Superior temporal gyrus (tissue), 1 donor: ENCODE results near the gene TPCN1.

Experiments used
- DNase-seq: peaks from one replicate; pipeline ENCODE4 v3.0.0-alpha.2; 2016; ENCODE audit errors: extremely low spot score

Gene TPCN1

GRCh38 chr12:113221181-113221996, at the start of gene TPCN1:
TSS of gene TPCN1 (plus strand) at chr12:113221464. CDS start at chr12:113226853, 5,389 bp downstream.
- DNase-seq: peak; percentile 100

GRCh38 chr12:113171543-113171942, 49.7 kb upstream of the TPCN1 start:
- no peak for DNase-seq

GRCh38 chr12:113172185-113172584, 49.1 kb upstream of the TPCN1 start:
- no peak for DNase-seq

GRCh38 chr12:113173081-113173698, 48.1 kb upstream of the TPCN1 start:
- DNase-seq: no peak

- DNase-seq: peak; percentile 85
Observed at GRCh38 chr12:113174461-113175384, 46.5 kb upstream of the TPCN1 start.

GRCh38 chr12:113179023-113179422, 42.2 kb upstream of the TPCN1 start:
- no peak for DNase-seq

- no peak for DNase-seq
Observed at GRCh38 chr12:113180333-113180732, 40.9 kb upstream of the TPCN1 start.

- no peak for DNase-seq
Observed at GRCh38 chr12:113181975-113182374, 39.3 kb upstream of the TPCN1 start.

GRCh38 chr12:113183030-113183589, 38.2 kb upstream of the TPCN1 start:
- DNase-seq: no peak

GRCh38 chr12:113184098-113184899, 37.0 kb upstream of the TPCN1 start:
- DNase-seq: no peak

GRCh38 chr12:113184900-113185179, 36.4 kb upstream of the TPCN1 start:
- DNase-seq: peak; percentile 86

- peak; percentile 74 for DNase-seq
Observed at GRCh38 chr12:113185180-113186032, 35.9 kb upstream of the TPCN1 start, which contains the start of the genes DDX54 and RITA1. TSS of gene DDX54 (minus strand) at chr12:113185478. CDS start at chr12:113185451, 27 bp downstream. TSS of gene RITA1 (plus strand) at chr12:113185721. CDS start at chr12:113186747, 1,026 bp downstream.

GRCh38 chr12:113186033-113186365, 35.3 kb upstream of the TPCN1 start:
- DNase-seq: no peak

- DNase-seq: no peak
Observed at GRCh38 chr12:113186666-113187325, 34.5 kb upstream of the TPCN1 start.

GRCh38 chr12:113189361-113189760, 31.9 kb upstream of the TPCN1 start:
- no peak for DNase-seq

GRCh38 chr12:113190761-113191160, 30.5 kb upstream of the TPCN1 start:
- DNase-seq: no peak

GRCh38 chr12:113191227-113191626, 30.0 kb upstream of the TPCN1 start:
- no peak for DNase-seq

- DNase-seq: no peak
Observed at GRCh38 chr12:113194971-113195391, 26.3 kb upstream of the TPCN1 start.

- no peak for DNase-seq
Observed at GRCh38 chr12:113195598-113195997, 25.7 kb upstream of the TPCN1 start.

- no peak for DNase-seq
Observed at GRCh38 chr12:113196582-113196981, 24.7 kb upstream of the TPCN1 start.
